Measurements from ENCODE around the gene CCDC69.
A peak's percentile ranks its signal among the peaks of the same experiment; 100 is the strongest.

The CCDC69 gene

GRCh38 chr5:151174612-151175101 lies 49.2 kb downstream of the CCDC69 start:
- Histone ChIP-seq H3K36me3 (ENCODE audit: control insufficient read depth in 1 of 2, insufficient read depth in 2 of 2, low read depth in 1 of 2, low read length in 2 of 2) (no peaks in the 10 kb centered on the region), H3K18ac (ENCODE audit: low read depth in 1 of 2, low read length in 2 of 2) (no peak overlapping the region), H3K27ac (ENCODE audit: low read length, poor library complexity, severe bottlenecking) (no peak overlapping the region), H3K9ac (ENCODE audit: low read length) (no peak overlapping the region), H4K91ac (ENCODE audit: low read length) (no peak overlapping the region), H3K4me3 (ENCODE audit: insufficient read depth in 1 of 2, low read depth in 1 of 2, low read length in 2 of 2) (peak overlapping the region in 1 of 2 experiments; percentile 51), H2AK5ac (ENCODE audit: low read length, severe bottlenecking) (no peak overlapping the region), H2BK12ac (ENCODE audit: low read length in 2 of 2) (no peak overlapping the region), H2AFZ (ENCODE audit: low read depth, low read length) (no peak overlapping the region), H2BK15ac (ENCODE audit: low read depth, poor library complexity, severe bottlenecking) (no peak overlapping the region), H2BK5ac (ENCODE audit: low read depth, low read length, poor library complexity, severe bottlenecking) (no peak overlapping the region), H3K4me2 (ENCODE audit: low read length, poor library complexity, severe bottlenecking) (no peak overlapping the region), H3K4me1 (ENCODE audit: control insufficient read depth, insufficient read depth, low read depth, low read length) (no peaks in the 10 kb centered on the region), H3K23ac (ENCODE audit: low read length in 2 of 2) (no peak overlapping the region), H3K14ac (ENCODE audit: low read length in 2 of 2) (no peak overlapping the region), H3K27me3 (ENCODE audit: control insufficient read depth in 1 of 2, insufficient read depth in 1 of 2, low read length in 2 of 2) (peaks cover 0 to 18% of the 10 kb centered on the region in 2 experiments), H4K8ac (ENCODE audit: low read length) (no peak overlapping the region), H2BK120ac (ENCODE audit: low read depth, low read length) (no peak overlapping the region), H3K4ac (ENCODE audit: low read depth in 1 of 2, low read length in 2 of 2) (no peak overlapping the region), H3K9me3 (ENCODE audit: control insufficient read depth, low read length) (no peaks in the 10 kb centered on the region), H3K79me1 (replicated peaks; ENCODE audit: low read length, poor library complexity, severe bottlenecking) (no peaks in the 10 kb centered on the region)
- DNase-seq, result no peak
- WGBS, result 81% methylated on average over 15 of the region's 15 CpGs

DNA sequence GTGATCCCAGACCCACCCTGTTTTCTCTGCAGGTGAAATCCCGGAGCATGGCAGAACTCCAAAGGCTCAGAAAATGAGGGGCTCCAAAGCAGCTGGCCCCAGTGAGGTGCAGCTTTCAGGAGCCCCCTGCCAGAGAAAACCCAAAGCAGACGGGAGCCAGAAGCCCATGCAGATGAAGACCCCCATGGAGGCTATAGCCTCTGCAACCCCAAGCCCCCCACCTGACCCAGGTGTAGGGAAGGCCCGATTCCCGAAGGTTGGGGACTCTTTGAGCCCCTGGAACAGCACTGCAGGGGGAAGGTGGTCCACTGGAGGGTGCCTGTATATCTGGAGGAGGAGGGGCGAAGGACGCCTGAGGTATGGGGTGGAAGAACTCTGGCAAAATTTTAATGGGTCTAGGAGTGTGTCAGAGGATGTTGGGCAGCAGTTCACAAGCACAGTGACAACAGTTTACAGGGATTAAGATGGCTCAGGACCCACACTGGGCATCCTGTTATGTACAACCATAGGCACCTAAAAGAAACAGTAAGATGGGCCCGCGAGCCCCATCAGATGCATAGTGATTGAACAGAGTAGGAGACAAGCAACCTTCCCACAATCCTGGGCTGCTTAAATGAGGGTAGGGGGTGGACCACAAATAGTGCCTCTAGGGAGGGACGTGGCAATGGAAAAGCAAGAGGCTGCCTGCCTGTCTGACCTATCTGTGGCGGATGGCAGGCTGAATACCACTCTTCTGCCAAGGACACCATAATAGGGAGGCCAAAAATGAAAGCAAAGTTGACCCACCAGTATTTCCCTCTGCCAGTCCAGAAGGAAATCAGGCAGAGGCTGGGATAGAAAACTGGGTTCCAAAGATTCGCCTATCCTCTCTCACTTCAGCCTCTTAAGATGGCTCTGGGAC lies 49.9 kb downstream of the CCDC69 start:
- H3K4me1 ChIP-seq (ENCODE audit: control insufficient read depth, insufficient read depth, low read depth, low read length), result no peaks in the 10 kb centered on the region
- DNase-seq, result no peak
- no peak overlapping the region for H4K8ac ChIP-seq (ENCODE audit: low read length)
- peaks cover 0 to 11% of the 10 kb centered on the region in 2 experiments for H3K27me3 ChIP-seq (ENCODE audit: control insufficient read depth in 1 of 2, insufficient read depth in 1 of 2, low read length in 2 of 2)
- H2BK12ac ChIP-seq (ENCODE audit: low read length in 2 of 2), result no peak overlapping the region
- WGBS, result 93% methylated on average over 11 of the region's 11 CpGs
- no peak overlapping the region for H2BK5ac ChIP-seq (ENCODE audit: low read depth, low read length, poor library complexity, severe bottlenecking)
- H3K18ac ChIP-seq (ENCODE audit: low read depth in 1 of 2, low read length in 2 of 2), result no peak overlapping the region
- H4K91ac ChIP-seq (ENCODE audit: low read length), result no peak overlapping the region
- no peak overlapping the region for H3K9ac ChIP-seq (ENCODE audit: low read length)
- H3K9me3 ChIP-seq (ENCODE audit: control insufficient read depth, low read length), result no peaks in the 10 kb centered on the region
- H3K79me1 ChIP-seq (replicated peaks; ENCODE audit: low read length, poor library complexity, severe bottlenecking), result no peaks in the 10 kb centered on the region
- H2AK5ac ChIP-seq (ENCODE audit: low read length, severe bottlenecking), result no peak overlapping the region
- H2BK120ac ChIP-seq (ENCODE audit: low read depth, low read length), result no peak overlapping the region
- no peak overlapping the region for H2BK15ac ChIP-seq (ENCODE audit: low read depth, poor library complexity, severe bottlenecking)
- no peak overlapping the region for H2AFZ ChIP-seq (ENCODE audit: low read depth, low read length)
- no peak overlapping the region for H3K27ac ChIP-seq (ENCODE audit: low read length, poor library complexity, severe bottlenecking)
- no peak overlapping the region for H3K4me2 ChIP-seq (ENCODE audit: low read length, poor library complexity, severe bottlenecking)
- peak overlapping the region in 1 of 2 experiments; percentile 51 for H3K4me3 ChIP-seq (ENCODE audit: insufficient read depth in 1 of 2, low read depth in 1 of 2, low read length in 2 of 2)
- H3K36me3 ChIP-seq (ENCODE audit: control insufficient read depth in 1 of 2, insufficient read depth in 2 of 2, low read depth in 1 of 2, low read length in 2 of 2), result no peaks in the 10 kb centered on the region
- H3K14ac ChIP-seq (ENCODE audit: low read length in 2 of 2), result no peak overlapping the region
- no peak overlapping the region for H3K23ac ChIP-seq (ENCODE audit: low read length in 2 of 2)
- H3K4ac ChIP-seq (ENCODE audit: low read depth in 1 of 2, low read length in 2 of 2), result no peak overlapping the region

DNA sequence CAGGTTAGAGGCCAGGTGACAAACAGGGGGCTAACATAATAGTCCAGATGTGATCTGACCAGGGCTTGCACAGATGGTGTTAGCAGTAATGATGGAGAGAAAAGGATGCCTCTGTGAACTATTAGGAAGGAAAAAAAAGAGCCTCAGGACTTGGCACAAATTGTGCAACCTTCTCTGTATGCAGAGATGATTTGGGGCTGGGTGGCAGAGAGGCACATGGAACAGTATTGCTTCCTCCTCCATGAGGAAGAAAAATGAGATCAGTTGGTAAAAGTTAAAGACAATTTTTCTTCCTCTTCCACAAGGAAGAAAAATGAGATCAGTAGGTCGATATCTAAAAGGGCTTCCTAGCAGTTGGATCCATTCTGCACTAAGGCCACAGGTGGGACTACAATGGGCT lies 52.4 kb downstream of the CCDC69 start:
- H2BK120ac ChIP-seq (ENCODE audit: low read depth, low read length), result no peak overlapping the region
- H3K9ac ChIP-seq (ENCODE audit: low read length), result no peak overlapping the region
- no peak overlapping the region for H3K4me2 ChIP-seq (ENCODE audit: low read length, poor library complexity, severe bottlenecking)
- no peak overlapping the region for H2BK12ac ChIP-seq (ENCODE audit: low read length in 2 of 2)
- no peak overlapping the region for H3K27ac ChIP-seq (ENCODE audit: low read length, poor library complexity, severe bottlenecking)
- no peaks in the 10 kb centered on the region for H3K36me3 ChIP-seq (ENCODE audit: control insufficient read depth in 1 of 2, insufficient read depth in 2 of 2, low read depth in 1 of 2, low read length in 2 of 2)
- no peak overlapping the region for H3K18ac ChIP-seq (ENCODE audit: low read depth in 1 of 2, low read length in 2 of 2)
- H2AFZ ChIP-seq (ENCODE audit: low read depth, low read length), result no peak overlapping the region
- 64% methylated on average over 1 of the region's 1 CpG for WGBS
- DNase-seq, result no peak
- no peak overlapping the region for H3K14ac ChIP-seq (ENCODE audit: low read length in 2 of 2)
- H3K79me1 ChIP-seq (replicated peaks; ENCODE audit: low read length, poor library complexity, severe bottlenecking), result no peaks in the 10 kb centered on the region
- no peak overlapping the region for H3K23ac ChIP-seq (ENCODE audit: low read length in 2 of 2)
- H4K91ac ChIP-seq (ENCODE audit: low read length), result no peak overlapping the region
- H3K4me1 ChIP-seq (ENCODE audit: control insufficient read depth, insufficient read depth, low read depth, low read length), result no peaks in the 10 kb centered on the region
- no peak overlapping the region for H2BK5ac ChIP-seq (ENCODE audit: low read depth, low read length, poor library complexity, severe bottlenecking)
- H3K9me3 ChIP-seq (ENCODE audit: control insufficient read depth, low read length), result no peaks in the 10 kb centered on the region
- H3K27me3 ChIP-seq (ENCODE audit: control insufficient read depth in 1 of 2, insufficient read depth in 1 of 2, low read length in 2 of 2), result peaks cover 5 to 11% of the 10 kb centered on the region in 2 experiments
- no peak overlapping the region for H3K4me3 ChIP-seq (ENCODE audit: insufficient read depth in 1 of 2, low read depth in 1 of 2, low read length in 2 of 2)
- no peak overlapping the region for H2AK5ac ChIP-seq (ENCODE audit: low read length, severe bottlenecking)
- no peak overlapping the region for H2BK15ac ChIP-seq (ENCODE audit: low read depth, poor library complexity, severe bottlenecking)
- no peak overlapping the region for H4K8ac ChIP-seq (ENCODE audit: low read length)
- no peak overlapping the region for H3K4ac ChIP-seq (ENCODE audit: low read depth in 1 of 2, low read length in 2 of 2)

- Histone ChIP-seq H3K79me1 (replicated peaks; ENCODE audit: low read length, poor library complexity, severe bottlenecking) (no peaks in the 10 kb centered on the region), H3K4me2 (ENCODE audit: low read length, poor library complexity, severe bottlenecking) (no peak overlapping the region), H3K4me1 (ENCODE audit: control insufficient read depth, insufficient read depth, low read depth, low read length) (peaks cover 2% of the 10 kb centered on the region), H3K4me3 (ENCODE audit: insufficient read depth in 1 of 2, low read depth in 1 of 2, low read length in 2 of 2) (no peak overlapping the region), H2AK5ac (ENCODE audit: low read length, severe bottlenecking) (no peak overlapping the region), H4K91ac (ENCODE audit: low read length) (no peak overlapping the region), H2BK12ac (ENCODE audit: low read length in 2 of 2) (no peak overlapping the region), H3K36me3 (ENCODE audit: control insufficient read depth in 1 of 2, insufficient read depth in 2 of 2, low read depth in 1 of 2, low read length in 2 of 2) (no peaks in the 10 kb centered on the region), H4K8ac (ENCODE audit: low read length) (no peak overlapping the region), H3K9ac (ENCODE audit: low read length) (no peak overlapping the region), H2BK15ac (ENCODE audit: low read depth, poor library complexity, severe bottlenecking) (peak overlapping the region; percentile 60), H3K18ac (ENCODE audit: low read depth in 1 of 2, low read length in 2 of 2) (no peak overlapping the region), H2AFZ (ENCODE audit: low read depth, low read length) (no peak overlapping the region), H2BK120ac (ENCODE audit: low read depth, low read length) (no peak overlapping the region), H3K9me3 (ENCODE audit: control insufficient read depth, low read length) (no peaks in the 10 kb centered on the region), H3K4ac (ENCODE audit: low read depth in 1 of 2, low read length in 2 of 2) (no peak overlapping the region), H3K23ac (ENCODE audit: low read length in 2 of 2) (no peak overlapping the region), H3K27me3 (ENCODE audit: control insufficient read depth in 1 of 2, insufficient read depth in 1 of 2, low read length in 2 of 2) (peaks cover 8% of the 10 kb centered on the region in 2 experiments), H2BK5ac (ENCODE audit: low read depth, low read length, poor library complexity, severe bottlenecking) (no peak overlapping the region), H3K27ac (ENCODE audit: low read length, poor library complexity, severe bottlenecking) (no peak overlapping the region), H3K14ac (ENCODE audit: low read length in 2 of 2) (no peak overlapping the region)
- WGBS, result 67% methylated on average over 10 of the region's 10 CpGs
- DNase-seq, result no peak
Observed at GRCh38 chr5:151168602-151169344, 55.1 kb downstream of the CCDC69 start.
